Measurements from ENCODE around the gene BLVRB.
"Not testable (repeated sequence)": the region's sequence is repeated elsewhere in the genome, so short reads cannot be mapped to it uniquely, and the experiment has no call there.

Gene BLVRB

GRCh38 chr19:40465557-40466218, at the start of gene BLVRB:
Gene BLVRB, minus strand, starts transcription at chr19:40465745. Its CDS starts 57 bp downstream, at chr19:40465688.
- peak; percentile 95 for DNase-seq

GRCh38 chr19:40513741-40514315, 48.3 kb upstream of the BLVRB start:
- DNase-seq = no peak

GRCh38 chr19:40513345-40513678, 47.8 kb upstream of the BLVRB start:
- DNase-seq = no peak

- no peak for DNase-seq
Measured at GRCh38 chr19:40512473-40513344, 47.2 kb upstream of the BLVRB start.

- no peak for DNase-seq
Measured at GRCh38 chr19:40512110-40512472, 46.5 kb upstream of the BLVRB start.

- DNase-seq = no peak
Measured at GRCh38 chr19:40511487-40511886, 45.9 kb upstream of the BLVRB start.

- no peak for DNase-seq
Measured at GRCh38 chr19:40510526-40511115, 45.1 kb upstream of the BLVRB start.

GRCh38 chr19:40508739-40509260, 43.3 kb upstream of the BLVRB start:
- DNase-seq = no peak

GRCh38 chr19:40507892-40508291, 42.3 kb upstream of the BLVRB start:
- no peak for DNase-seq

- DNase-seq = no peak
Measured at GRCh38 chr19:40506099-40506498, 40.6 kb upstream of the BLVRB start.

GRCh38 chr19:40503320-40503695, 37.8 kb upstream of the BLVRB start:
- DNase-seq = no peak

GRCh38 chr19:40502647-40503319, 37.2 kb upstream of the BLVRB start:
- no peak for DNase-seq

GRCh38 chr19:40502081-40502480, 36.5 kb upstream of the BLVRB start:
- no peak for DNase-seq

GRCh38 chr19:40501599-40501998, 36.1 kb upstream of the BLVRB start:
- no peak for DNase-seq

GRCh38 chr19:40500678-40501530, 35.4 kb upstream of the BLVRB start:
- not testable (repeated sequence) for DNase-seq

GRCh38 chr19:40499320-40499719, 33.8 kb upstream of the BLVRB start:
- no peak for DNase-seq

- DNase-seq = no peak
Measured at GRCh38 chr19:40497214-40497613, 31.7 kb upstream of the BLVRB start.

GRCh38 chr19:40494191-40494838, 28.8 kb upstream of the BLVRB start:
- no peak for DNase-seq

- DNase-seq = no peak
Measured at GRCh38 chr19:40493778-40494177, 28.2 kb upstream of the BLVRB start.

GRCh38 chr19:40492274-40492673, 26.7 kb upstream of the BLVRB start:
- no peak for DNase-seq

- DNase-seq = no peak
Measured at GRCh38 chr19:40489882-40490230, 24.3 kb upstream of the BLVRB start.

GRCh38 chr19:40486017-40486416, 20.5 kb upstream of the BLVRB start:
- DNase-seq = no peak

Measured in amniotic stem cell (primary cell).